Measurements from ENCODE around the gene DPF3.

DPF3 gene

GRCh38 chr14:72583316-72584272 is 310.3 kb downstream of the DPF3 start:
- no peak for DNase-seq

GRCh38 chr14:72582582-72582981 is 311.3 kb downstream of the DPF3 start:
- no peak for DNase-seq

GRCh38 chr14:72578514-72578913 is 315.4 kb downstream of the DPF3 start:
- DNase-seq: no peak

- DNase-seq: no peak
Observed at GRCh38 chr14:72577521-72577920, 316.4 kb downstream of the DPF3 start.

GRCh38 chr14:72576258-72576657 is 317.6 kb downstream of the DPF3 start:
- DNase-seq: no peak

- no peak for DNase-seq
Observed at GRCh38 chr14:72574715-72575114, 319.2 kb downstream of the DPF3 start.

- DNase-seq: no peak
Observed at GRCh38 chr14:72573725-72574417, 320.0 kb downstream of the DPF3 start.

Measured in CD4-positive, alpha-beta T cell treated with Interleukin-10 for 1 hour (primary cell).